Breast epithelium (tissue), 3 donors: Measurements from ENCODE around the gene SACM1L.

Source experiments
- POLR2A ChIP-seq: fragments of 450-650 bp; IDR thresholded peaks from one replicate; pipeline ENCODE4 v1.6.1; 2016; ENCODE audit warnings: antibody characterized with exemption, mild to moderate bottlenecking, moderate library complexity
- POLR2AphosphoS5 ChIP-seq, 3 donors: sonication (generic); formaldehyde crosslinking; IDR thresholded peaks; one replicate each; pipeline ENCODE4 v1.6.1; 2017; ENCODE audit warnings: antibody characterized with exemption in 3 of 3
- TF ChIP-seq, protein P1 (sequence below), 3 donors: fragments of 450-650 bp; IDR thresholded peaks; one replicate each; pipeline ENCODE4 v1.5.1; 2016 to 2017; ENCODE audit warnings: antibody characterized with exemption in 3 of 3, mild to moderate bottlenecking in 3 of 3, moderate library complexity in 3 of 3

DNA sequence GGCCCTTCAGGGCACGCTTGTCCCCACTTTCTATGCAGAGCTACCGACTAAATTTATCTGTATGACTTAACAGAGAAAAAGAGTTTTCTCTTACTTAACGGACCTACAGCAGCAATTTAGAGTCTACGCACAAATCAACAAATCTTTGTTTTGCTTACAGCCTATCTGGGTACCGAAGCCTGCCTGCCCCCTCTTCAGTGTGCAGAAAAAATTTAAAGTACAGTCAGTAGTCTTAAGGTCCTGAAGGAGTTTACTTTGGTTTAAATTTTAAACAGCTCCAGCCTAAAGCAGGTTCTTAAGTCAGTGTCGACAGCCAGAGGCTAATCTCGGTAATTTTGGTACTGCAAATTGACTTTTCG, 570 bp downstream of the SACM1L start:
- TF ChIP-seq POLR2AphosphoS5 (IDR thresholded peaks at IDR 0.05) (no peak), POLR2A (no peak)
- TF ChIP-seq, protein P1, sequence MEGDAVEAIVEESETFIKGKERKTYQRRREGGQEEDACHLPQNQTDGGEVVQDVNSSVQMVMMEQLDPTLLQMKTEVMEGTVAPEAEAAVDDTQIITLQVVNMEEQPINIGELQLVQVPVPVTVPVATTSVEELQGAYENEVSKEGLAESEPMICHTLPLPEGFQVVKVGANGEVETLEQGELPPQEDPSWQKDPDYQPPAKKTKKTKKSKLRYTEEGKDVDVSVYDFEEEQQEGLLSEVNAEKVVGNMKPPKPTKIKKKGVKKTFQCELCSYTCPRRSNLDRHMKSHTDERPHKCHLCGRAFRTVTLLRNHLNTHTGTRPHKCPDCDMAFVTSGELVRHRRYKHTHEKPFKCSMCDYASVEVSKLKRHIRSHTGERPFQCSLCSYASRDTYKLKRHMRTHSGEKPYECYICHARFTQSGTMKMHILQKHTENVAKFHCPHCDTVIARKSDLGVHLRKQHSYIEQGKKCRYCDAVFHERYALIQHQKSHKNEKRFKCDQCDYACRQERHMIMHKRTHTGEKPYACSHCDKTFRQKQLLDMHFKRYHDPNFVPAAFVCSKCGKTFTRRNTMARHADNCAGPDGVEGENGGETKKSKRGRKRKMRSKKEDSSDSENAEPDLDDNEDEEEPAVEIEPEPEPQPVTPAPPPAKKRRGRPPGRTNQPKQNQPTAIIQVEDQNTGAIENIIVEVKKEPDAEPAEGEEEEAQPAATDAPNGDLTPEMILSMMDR (IDR thresholded peaks at IDR 0.05): no peak
